Measurements from ENCODE around the gene OPCML.

Gene OPCML

DNA sequence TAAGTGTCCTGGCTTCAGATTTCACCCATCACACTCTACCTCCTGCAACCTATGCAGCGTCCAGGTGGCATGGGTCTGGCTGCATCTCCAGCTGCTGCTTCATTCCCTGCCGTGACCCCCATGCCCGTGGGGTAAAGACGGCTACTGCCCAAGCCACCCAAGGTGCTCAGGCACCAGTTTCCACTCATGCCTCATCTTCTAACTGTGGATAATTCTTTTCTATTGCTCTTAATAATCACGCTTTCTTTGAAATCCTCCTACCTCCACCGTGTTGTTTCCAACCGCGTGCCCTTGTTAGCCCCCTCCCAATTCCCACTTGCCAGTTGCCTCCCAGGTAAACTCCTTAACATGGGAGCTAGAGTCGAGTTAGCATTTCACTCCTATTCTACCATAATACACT lies 738.5 kb downstream of the OPCML start:
- no peaks in the 10 kb centered on the region for H3K36me3 ChIP-seq (ENCODE audit: insufficient read depth, low read length)
- no peaks in the 10 kb centered on the region for H3K27me3 ChIP-seq (ENCODE audit: insufficient read depth, low read length)
- no peaks in the 10 kb centered on the region for H3K9me3 ChIP-seq (ENCODE audit: low read length)
- peaks cover 3% of the 10 kb centered on the region for H3K4me1 ChIP-seq (ENCODE audit: insufficient read depth, low read length)
- no peak overlapping the region for H2AFZ ChIP-seq (ENCODE audit: low read depth, low read length)
- no peak overlapping the region for H3K4me3 ChIP-seq (ENCODE audit: low read length)

DNA sequence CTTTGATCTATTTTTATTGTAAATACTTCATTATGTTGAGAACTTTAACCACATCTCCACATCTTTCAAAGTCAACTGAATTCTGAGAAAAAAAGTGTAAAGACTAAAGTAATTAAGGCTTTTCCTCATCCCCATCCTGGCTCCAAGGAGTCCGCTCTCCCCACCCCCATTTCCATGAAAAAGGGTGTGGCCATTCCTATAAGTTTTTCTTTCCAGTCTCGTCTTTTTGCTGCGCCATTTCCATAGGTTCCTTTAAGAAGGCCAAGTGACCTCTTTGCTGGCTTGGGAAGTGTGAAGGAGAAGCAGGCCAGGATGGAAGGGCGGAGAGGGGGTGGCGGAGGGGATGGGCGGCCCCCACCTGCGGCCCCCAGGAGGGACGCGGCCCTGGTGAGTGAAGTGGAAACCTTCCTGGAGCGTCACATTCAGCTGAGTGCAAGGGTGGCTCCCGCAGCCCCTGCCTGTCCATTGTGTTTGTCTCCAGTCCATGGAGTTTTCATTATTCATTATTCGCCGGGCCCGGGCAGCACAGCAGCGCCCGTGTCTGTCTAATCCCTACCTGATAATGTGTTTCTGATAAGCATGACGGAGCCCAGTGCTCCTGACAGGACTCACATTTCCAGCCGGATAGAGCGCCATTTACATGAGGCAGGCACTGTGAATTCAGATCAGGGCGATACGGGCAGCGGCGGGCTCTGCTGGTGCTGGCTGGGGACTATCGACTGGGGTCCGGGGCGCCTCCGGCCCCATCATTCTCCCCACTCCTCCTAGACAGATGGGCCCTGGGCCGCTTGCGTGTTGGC lies 739.8 kb downstream of the OPCML start:
- no peak overlapping the region for H2AFZ ChIP-seq (ENCODE audit: low read depth, low read length)
- H3K27me3 ChIP-seq (ENCODE audit: insufficient read depth, low read length), result no peaks in the 10 kb centered on the region
- no peak overlapping the region for H3K4me3 ChIP-seq (ENCODE audit: low read length)
- H3K36me3 ChIP-seq (ENCODE audit: insufficient read depth, low read length), result no peaks in the 10 kb centered on the region
- H3K4me1 ChIP-seq (ENCODE audit: insufficient read depth, low read length), result peaks cover 3% of the 10 kb centered on the region
- H3K9me3 ChIP-seq (ENCODE audit: low read length), result no peaks in the 10 kb centered on the region

DNA sequence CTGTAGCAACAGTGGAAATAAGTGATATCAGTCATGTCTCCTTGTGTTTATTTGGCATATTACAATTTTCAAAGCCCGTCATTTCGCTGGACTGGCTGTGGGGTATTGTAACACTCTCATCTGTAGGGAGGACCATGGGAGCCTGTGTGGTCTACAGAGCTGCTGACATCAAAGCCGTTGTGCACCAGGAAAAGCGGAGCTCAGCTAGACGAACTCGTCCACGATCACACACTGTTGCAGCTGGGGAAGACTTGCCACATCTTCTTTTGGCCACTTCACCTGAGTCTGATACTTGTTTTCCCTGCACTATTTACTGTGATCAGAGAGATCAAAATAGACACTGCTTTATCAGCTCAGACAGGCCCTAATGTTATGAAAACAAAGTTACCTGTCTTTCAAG lies 741.3 kb downstream of the OPCML start:
- Histone ChIP-seq H3K27me3 (ENCODE audit: insufficient read depth, low read length) (no peaks in the 10 kb centered on the region), H3K4me1 (ENCODE audit: insufficient read depth, low read length) (peaks cover 4% of the 10 kb centered on the region), H3K36me3 (ENCODE audit: insufficient read depth, low read length) (no peaks in the 10 kb centered on the region), H3K4me3 (ENCODE audit: low read length) (no peak overlapping the region), H3K9me3 (ENCODE audit: low read length) (no peaks in the 10 kb centered on the region), H2AFZ (ENCODE audit: low read depth, low read length) (no peak overlapping the region)

DNA sequence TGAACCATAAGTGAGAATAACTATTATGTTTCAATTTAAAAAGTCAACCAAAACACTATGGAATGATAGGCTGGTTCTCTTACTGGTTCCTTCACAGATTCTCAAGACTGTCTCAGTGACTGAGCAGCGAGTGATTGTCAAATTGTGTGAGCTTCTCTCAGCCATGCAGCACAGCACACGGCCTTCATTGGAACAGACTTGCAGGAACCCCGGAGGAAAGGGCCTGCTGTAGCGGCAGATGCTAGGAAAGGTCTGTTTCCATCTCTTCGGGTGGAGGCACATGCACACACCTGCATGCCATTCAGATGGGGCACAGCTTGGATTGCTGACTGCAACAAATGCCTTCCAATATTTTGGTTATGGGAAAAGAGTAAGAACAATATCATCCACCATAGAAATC lies 741.8 kb downstream of the OPCML start:
- peaks cover 6% of the 10 kb centered on the region for H3K4me1 ChIP-seq (ENCODE audit: insufficient read depth, low read length)
- no peaks in the 10 kb centered on the region for H3K9me3 ChIP-seq (ENCODE audit: low read length)
- H3K36me3 ChIP-seq (ENCODE audit: insufficient read depth, low read length), result no peaks in the 10 kb centered on the region
- no peak overlapping the region for H3K4me3 ChIP-seq (ENCODE audit: low read length)
- no peaks in the 10 kb centered on the region for H3K27me3 ChIP-seq (ENCODE audit: insufficient read depth, low read length)
- no peak overlapping the region for H2AFZ ChIP-seq (ENCODE audit: low read depth, low read length)

DNA sequence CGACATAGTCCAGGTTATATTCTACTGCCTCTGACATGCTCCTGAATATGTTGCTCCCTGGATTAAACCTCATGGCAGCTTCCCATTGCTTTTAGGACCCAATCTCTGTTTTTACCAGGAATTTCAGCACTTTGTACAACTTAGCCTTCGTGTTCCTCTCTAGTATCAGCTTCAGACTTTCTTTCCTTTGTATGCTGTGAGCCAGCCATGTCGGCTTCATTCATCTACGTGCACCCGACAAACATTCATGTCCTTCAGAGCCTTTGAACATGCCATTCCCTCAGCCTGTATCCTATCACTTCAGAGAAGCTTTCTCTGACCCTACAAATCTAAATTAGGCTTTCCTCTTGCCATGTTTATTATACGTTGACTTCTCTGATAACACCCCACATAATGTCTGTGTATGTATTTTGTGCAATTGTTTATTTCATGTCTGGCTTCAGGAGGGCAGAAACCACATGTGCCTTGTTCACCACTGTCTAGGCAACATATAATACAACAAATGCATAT lies 743.4 kb downstream of the OPCML start:
- no peak overlapping the region for H3K4me3 ChIP-seq (ENCODE audit: low read length)
- H3K9me3 ChIP-seq (ENCODE audit: low read length), result no peaks in the 10 kb centered on the region
- H3K4me1 ChIP-seq (ENCODE audit: insufficient read depth, low read length), result peaks cover 6% of the 10 kb centered on the region
- H3K27me3 ChIP-seq (ENCODE audit: insufficient read depth, low read length), result no peaks in the 10 kb centered on the region
- H2AFZ ChIP-seq (ENCODE audit: low read depth, low read length), result no peak overlapping the region
- H3K36me3 ChIP-seq (ENCODE audit: insufficient read depth, low read length), result no peaks in the 10 kb centered on the region

DNA sequence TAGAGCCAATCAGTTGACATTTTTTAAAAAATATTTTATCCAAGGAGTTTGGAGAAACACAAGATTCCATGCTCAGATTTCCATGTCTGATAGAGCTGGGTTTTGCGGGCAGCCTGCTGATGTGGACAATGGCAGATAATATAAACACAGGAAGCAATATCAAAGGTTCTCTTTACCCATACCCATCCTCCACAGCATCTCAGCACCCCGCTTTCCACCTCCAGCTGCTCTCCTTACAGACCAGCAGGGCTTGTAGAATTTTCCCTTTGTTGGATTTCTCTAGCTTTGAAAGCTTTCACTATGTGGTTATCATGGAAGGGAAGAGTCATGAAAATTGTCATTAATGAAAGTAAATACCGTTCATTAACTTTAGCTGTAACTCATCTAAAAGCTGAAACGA lies 746.4 kb downstream of the OPCML start:
- Histone ChIP-seq H3K27me3 (ENCODE audit: insufficient read depth, low read length) (no peaks in the 10 kb centered on the region), H3K36me3 (ENCODE audit: insufficient read depth, low read length) (no peaks in the 10 kb centered on the region), H2AFZ (ENCODE audit: low read depth, low read length) (no peak overlapping the region), H3K4me1 (ENCODE audit: insufficient read depth, low read length) (peaks cover 6% of the 10 kb centered on the region), H3K4me3 (ENCODE audit: low read length) (no peak overlapping the region), H3K9me3 (ENCODE audit: low read length) (no peaks in the 10 kb centered on the region)

DNA sequence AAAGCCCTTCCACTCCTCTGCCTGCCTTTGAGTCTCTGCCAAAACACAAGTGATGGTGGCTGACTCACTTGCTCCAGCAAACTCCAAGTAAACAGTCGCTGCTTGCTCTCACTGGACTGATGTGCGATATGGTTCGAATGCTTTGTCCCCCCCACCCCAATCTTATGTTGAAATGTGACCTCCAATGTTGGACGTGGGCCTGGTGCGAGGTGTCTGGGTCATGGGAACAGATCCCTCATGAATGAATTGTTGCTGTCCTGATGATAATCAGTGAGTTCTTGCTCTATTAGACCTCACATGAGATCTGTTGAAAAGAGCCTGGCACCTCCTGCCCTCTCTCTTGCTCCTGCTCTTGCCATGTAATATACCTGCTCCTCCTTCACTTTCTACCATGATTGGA lies 747.9 kb downstream of the OPCML start:
- Histone ChIP-seq H3K4me1 (ENCODE audit: insufficient read depth, low read length) (peaks cover 14% of the 10 kb centered on the region), H2AFZ (ENCODE audit: low read depth, low read length) (no peak overlapping the region), H3K4me3 (ENCODE audit: low read length) (no peak overlapping the region), H3K27me3 (ENCODE audit: insufficient read depth, low read length) (no peaks in the 10 kb centered on the region), H3K9me3 (ENCODE audit: low read length) (no peaks in the 10 kb centered on the region), H3K36me3 (ENCODE audit: insufficient read depth, low read length) (no peaks in the 10 kb centered on the region)

DNA sequence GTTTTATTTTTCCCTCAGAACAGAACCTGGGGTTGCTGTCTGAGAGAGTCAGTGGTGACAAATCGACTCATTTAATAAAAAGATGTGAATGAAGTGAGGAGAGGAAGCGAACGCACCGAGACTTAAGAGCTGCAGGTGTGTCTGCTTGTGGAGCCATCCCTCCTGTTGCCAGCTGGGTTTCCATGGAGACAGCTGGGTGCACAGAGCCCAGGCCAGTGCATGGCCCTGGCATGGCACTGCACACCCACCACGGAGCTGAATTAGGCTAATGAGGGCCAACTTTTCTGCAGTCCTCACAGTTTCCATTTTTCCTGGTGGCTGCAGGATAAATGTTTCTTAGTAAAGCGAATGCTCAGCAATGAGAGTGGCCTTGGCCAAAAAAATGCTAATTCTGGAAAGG lies 750.2 kb downstream of the OPCML start:
- Histone ChIP-seq H3K9me3 (ENCODE audit: low read length) (no peaks in the 10 kb centered on the region), H3K4me1 (ENCODE audit: insufficient read depth, low read length) (peaks cover 13% of the 10 kb centered on the region), H2AFZ (ENCODE audit: low read depth, low read length) (no peak overlapping the region), H3K4me3 (ENCODE audit: low read length) (no peak overlapping the region), H3K36me3 (ENCODE audit: insufficient read depth, low read length) (no peaks in the 10 kb centered on the region), H3K27me3 (ENCODE audit: insufficient read depth, low read length) (no peaks in the 10 kb centered on the region)

DNA sequence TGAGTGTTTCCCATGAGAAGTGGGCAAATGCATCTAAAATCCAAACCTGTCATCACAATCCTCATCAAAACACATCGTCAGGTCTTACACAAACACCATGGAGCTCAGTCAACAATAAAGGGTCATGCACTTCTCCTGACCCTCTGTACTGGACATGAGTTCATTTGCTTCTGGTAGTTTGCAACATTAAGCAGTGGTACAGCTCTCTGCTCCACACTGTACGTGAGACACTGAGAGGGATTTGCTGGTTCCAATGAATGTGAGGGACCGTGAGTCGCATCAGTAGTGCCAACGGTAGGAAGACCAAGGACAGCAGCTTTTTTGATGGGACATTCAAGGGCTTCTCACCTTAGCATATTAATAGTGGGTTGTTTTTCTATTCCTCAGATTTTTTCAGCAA lies 752.3 kb downstream of the OPCML start:
- H3K36me3 ChIP-seq (ENCODE audit: insufficient read depth, low read length), result no peaks in the 10 kb centered on the region
- peaks cover 9% of the 10 kb centered on the region for H3K4me1 ChIP-seq (ENCODE audit: insufficient read depth, low read length)
- no peak overlapping the region for H3K4me3 ChIP-seq (ENCODE audit: low read length)
- H2AFZ ChIP-seq (ENCODE audit: low read depth, low read length), result no peak overlapping the region
- H3K27me3 ChIP-seq (ENCODE audit: insufficient read depth, low read length), result no peaks in the 10 kb centered on the region
- H3K9me3 ChIP-seq (ENCODE audit: low read length), result no peaks in the 10 kb centered on the region

DNA sequence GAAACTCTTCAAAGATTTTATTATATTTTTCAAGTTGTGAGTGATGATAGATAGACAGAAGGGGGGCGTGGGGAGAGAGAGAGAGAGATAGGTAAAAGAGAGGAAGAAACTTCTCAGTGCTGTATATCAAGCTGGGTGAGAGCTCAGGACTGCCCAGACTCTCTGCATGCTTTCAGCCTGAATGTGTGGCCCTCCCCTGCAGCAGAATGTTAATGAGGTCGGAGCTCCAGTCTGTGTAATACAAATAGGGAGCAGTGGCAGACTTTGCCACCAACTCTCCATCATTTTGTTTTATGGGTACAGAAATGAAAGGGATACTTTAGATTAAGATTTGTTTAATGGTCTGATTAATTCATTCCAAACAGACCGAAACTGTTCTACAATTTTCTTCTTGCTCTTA lies 752.8 kb downstream of the OPCML start:
- Histone ChIP-seq H3K36me3 (ENCODE audit: insufficient read depth, low read length) (no peaks in the 10 kb centered on the region), H2AFZ (ENCODE audit: low read depth, low read length) (no peak overlapping the region), H3K27me3 (ENCODE audit: insufficient read depth, low read length) (no peaks in the 10 kb centered on the region), H3K4me1 (ENCODE audit: insufficient read depth, low read length) (peaks cover 9% of the 10 kb centered on the region), H3K9me3 (ENCODE audit: low read length) (no peaks in the 10 kb centered on the region), H3K4me3 (ENCODE audit: low read length) (no peak overlapping the region)

DNA sequence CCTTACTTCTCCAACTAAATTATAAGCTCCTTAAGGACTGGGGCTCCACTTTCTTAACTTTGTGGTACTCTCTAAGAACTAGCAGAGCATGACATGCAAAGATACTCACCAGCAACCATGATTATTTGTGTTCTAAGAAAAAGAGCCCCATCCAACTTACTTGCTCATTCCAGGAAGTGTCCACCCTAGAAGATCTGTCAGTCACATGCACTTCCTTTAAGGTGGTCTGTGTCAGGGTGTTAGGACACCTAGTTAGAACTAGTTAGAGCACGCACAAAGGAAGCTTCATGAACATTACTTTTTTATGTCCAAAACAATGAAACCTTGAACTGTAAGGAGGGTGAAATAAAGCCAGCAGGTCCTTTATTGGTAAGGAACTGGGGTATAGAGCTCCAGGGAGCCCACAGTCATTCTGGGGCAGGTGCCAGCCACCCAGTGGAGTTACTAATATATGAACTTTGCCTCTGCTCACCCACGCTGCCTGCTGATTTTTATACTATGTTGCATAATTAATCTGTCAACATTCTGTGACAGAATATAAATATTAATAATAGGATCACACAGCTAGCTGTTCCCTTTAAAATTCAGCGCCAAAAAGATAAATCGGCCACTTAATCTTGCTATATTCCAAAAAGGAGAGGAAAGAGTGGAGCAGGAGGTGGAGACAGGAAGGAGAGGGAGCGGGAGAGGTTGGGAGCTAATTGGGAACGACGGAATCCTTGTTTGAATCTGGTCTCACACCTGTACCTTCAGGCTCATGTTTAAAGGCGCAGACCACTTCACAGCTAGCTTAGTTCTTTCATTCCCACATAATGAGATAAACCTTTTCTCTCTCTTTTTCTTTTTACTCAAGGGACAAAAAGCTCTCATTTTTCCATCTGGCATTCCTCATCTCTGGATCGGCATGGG lies 755.0 kb downstream of the OPCML start:
- Histone ChIP-seq H3K4me3 (ENCODE audit: low read length) (no peak overlapping the region), H2AFZ (ENCODE audit: low read depth, low read length) (no peak overlapping the region), H3K9me3 (ENCODE audit: low read length) (no peaks in the 10 kb centered on the region), H3K4me1 (ENCODE audit: insufficient read depth, low read length) (peaks cover 17% of the 10 kb centered on the region), H3K36me3 (ENCODE audit: insufficient read depth, low read length) (no peaks in the 10 kb centered on the region), H3K27me3 (ENCODE audit: insufficient read depth, low read length) (no peaks in the 10 kb centered on the region)

DNA sequence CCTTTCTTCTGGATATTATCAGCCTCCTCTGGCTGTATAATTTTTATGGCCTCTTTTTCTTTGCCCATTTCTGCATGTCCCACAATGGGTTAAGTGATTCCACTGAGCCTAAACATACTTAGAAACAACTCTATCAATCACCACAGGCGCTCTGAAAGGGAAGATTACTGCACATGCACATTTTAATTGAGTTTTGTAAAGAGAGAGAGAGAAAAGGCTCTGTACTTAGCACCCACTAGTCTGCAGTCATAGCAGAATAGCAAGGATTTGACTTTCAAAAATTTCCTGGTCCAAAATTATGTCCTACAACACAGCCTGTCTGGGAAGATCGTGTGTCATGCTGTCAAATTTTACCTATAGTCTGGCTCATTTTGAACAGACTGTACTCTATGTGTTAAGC lies 758.5 kb downstream of the OPCML start:
- Histone ChIP-seq H3K9me3 (ENCODE audit: low read length) (no peaks in the 10 kb centered on the region), H2AFZ (ENCODE audit: low read depth, low read length) (no peak overlapping the region), H3K4me1 (ENCODE audit: insufficient read depth, low read length) (peaks cover 8% of the 10 kb centered on the region)

More for the DNA sequence above, 758.5 kb downstream of the OPCML start:
- Histone ChIP-seq H3K27me3 (ENCODE audit: insufficient read depth, low read length) (no peaks in the 10 kb centered on the region), H3K4me3 (ENCODE audit: low read length) (no peak overlapping the region), H3K36me3 (ENCODE audit: insufficient read depth, low read length) (no peaks in the 10 kb centered on the region)

All from neuron (in vitro differentiated cells).